Measurements from ENCODE around the gene SOHLH1. TPM values are rescaled to one million over a fixed set of nuclear protein-coding genes. Genes with fewer than 3 reads are reported as not detected.

SOHLH1 gene
- total and polyA plus RNA-seq, 10 of the 15 experiments (the other 5 are each of a cell fraction or from before 2014, with no cell fraction given) = not detected

- ATAC-seq (no peak), FAIRE-seq (no peak)
Observed at GRCh38 chr9:135663857-135664256, 35.4 kb downstream of the SOHLH1 start.

More at GRCh38 chr9:135663857-135664256, 35.4 kb downstream of the SOHLH1 start:
- BruUV-seq (replicated peaks) = no TSS peak
- CTCF ChIA-PET = no interaction called here
- no peaks in the 10 kb centered on the region for H3K27me3 ChIP-seq (replicated peaks in 1 of 2; ENCODE audit: control insufficient read depth in 2 of 2, insufficient read depth in 2 of 2, low read length in 1 of 2)
- no peak overlapping the region for H2AFZ ChIP-seq (ENCODE audit: control insufficient read depth, low read depth, low read length)
- no peaks in the 10 kb centered on the region for H3K9me3 ChIP-seq (replicated peaks; ENCODE audit: control insufficient read depth, insufficient read depth, low read length)
- POLR2A ChIA-PET = no interaction called here
- no peak overlapping the region for H3K9ac ChIP-seq (ENCODE audit: control insufficient read depth, insufficient read depth, low read length)
- no peaks in the 10 kb centered on the region for H3K79me2 ChIP-seq (ENCODE audit: control insufficient read depth, insufficient read depth, low read length)
- RAD21 ChIA-PET (ENCODE audit: unreplicated experiment) = no interaction called here
- H3K4me3 ChIP-seq = no peak overlapping the region
- no peaks in the 10 kb centered on the region for H3K36me3 ChIP-seq (ENCODE audit: control insufficient read depth in 2 of 2, insufficient read depth in 2 of 2, low read length in 1 of 2)
- TF ChIP-seq IKZF2 (IDR thresholded peaks at IDR 0.05) = no peak
- TF ChIP-seq, protein P1, sequence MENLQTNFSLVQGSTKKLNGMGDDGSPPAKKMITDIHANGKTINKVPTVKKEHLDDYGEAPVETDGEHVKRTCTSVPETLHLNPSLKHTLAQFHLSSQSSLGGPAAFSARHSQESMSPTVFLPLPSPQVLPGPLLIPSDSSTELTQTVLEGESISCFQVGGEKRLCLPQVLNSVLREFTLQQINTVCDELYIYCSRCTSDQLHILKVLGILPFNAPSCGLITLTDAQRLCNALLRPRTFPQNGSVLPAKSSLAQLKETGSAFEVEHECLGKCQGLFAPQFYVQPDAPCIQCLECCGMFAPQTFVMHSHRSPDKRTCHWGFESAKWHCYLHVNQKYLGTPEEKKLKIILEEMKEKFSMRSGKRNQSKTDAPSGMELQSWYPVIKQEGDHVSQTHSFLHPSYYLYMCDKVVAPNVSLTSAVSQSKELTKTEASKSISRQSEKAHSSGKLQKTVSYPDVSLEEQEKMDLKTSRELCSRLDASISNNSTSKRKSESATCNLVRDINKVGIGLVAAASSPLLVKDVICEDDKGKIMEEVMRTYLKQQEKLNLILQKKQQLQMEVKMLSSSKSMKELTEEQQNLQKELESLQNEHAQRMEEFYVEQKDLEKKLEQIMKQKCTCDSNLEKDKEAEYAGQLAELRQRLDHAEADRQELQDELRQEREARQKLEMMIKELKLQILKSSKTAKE (IDR thresholded peaks at IDR 0.05; ENCODE audit: low read depth, poor library complexity, severe bottlenecking) = no peak
- no peak for TF ChIP-seq YBX1 (IDR thresholded peaks at IDR 0.05)
- no peak for TF ChIP-seq MAX (IDR thresholded peaks at IDR 0.05; ENCODE audit: low read depth, low read length)
- TF ChIP-seq JUND (IDR thresholded peaks at IDR 0.05; ENCODE audit: low read depth, low read length) = no peak
- TF ChIP-seq FOXM1 (IDR thresholded peaks at IDR 0.05; ENCODE audit: low read depth, low read length) = no peak
- TF ChIP-seq SRF (IDR thresholded peaks at IDR 0.05; ENCODE audit: low read depth in 2 of 2, low read length in 2 of 2) = no peak
- no peak for TF ChIP-seq ZNF217 (IDR thresholded peaks at IDR 0.05)
- no peak for TF ChIP-seq NBN (IDR thresholded peaks at IDR 0.05)
- no peak for TF ChIP-seq NR2C1 (IDR thresholded peaks at IDR 0.05)
- no peak for TF ChIP-seq ZNF207 (IDR thresholded peaks at IDR 0.05; ENCODE audit: borderline replicate concordance)
- TF ChIP-seq BHLHE40 (IDR thresholded peaks at IDR 0.05; ENCODE audit: borderline replicate concordance in 1 of 2, low read depth in 2 of 2, low read length in 1 of 2) = no peak
- TF ChIP-seq NFXL1 (IDR thresholded peaks at IDR 0.05; ENCODE audit: borderline replicate concordance) = no peak
- TF ChIP-seq BCL11A (IDR thresholded peaks at IDR 0.05; ENCODE audit: low read depth, low read length) = no peak
- TF ChIP-seq MXI1 (IDR thresholded peaks at IDR 0.05; ENCODE audit: low read depth, low read length) = no peak
- no peak for TF ChIP-seq KDM1A (IDR thresholded peaks at IDR 0.05; ENCODE audit: borderline replicate concordance)
- SMC1A ChIA-PET (ENCODE audit: uncharacterized antibody, unreplicated experiment) = no interaction called here
- intact Hi-C loops (cut with micrococcal nuclease; ENCODE audit: unreplicated experiment) = no loop called here
- H3K27ac ChIP-seq (ENCODE audit: control insufficient read depth, insufficient read depth) = no peak overlapping the region
- in situ Hi-C loops (cut with MboI) = no loop called here
- H3K4me2 ChIP-seq (ENCODE audit: control insufficient read depth, insufficient read depth) = no peak overlapping the region
- H3K4me1 ChIP-seq (ENCODE audit: control insufficient read depth, insufficient read depth, low read length) = no peaks in the 10 kb centered on the region
- 25% methylated on average over 6 of the region's 12 CpGs for WGBS (ENCODE audit: insufficient coverage, insufficient replicate concordance, low lambda C conversion rate, missing lambda C conversion rate)
- DNase-seq (ENCODE audit: low read depth, low spot score) = no peak
- no peaks in the 10 kb centered on the region for H4K20me1 ChIP-seq (ENCODE audit: control insufficient read depth, insufficient read depth)

Measured in GM12878 (cell line).